Liver (tissue), 9 donors: Measurements from ENCODE around the gene PXDN. TPM values are rescaled to one million over a fixed set of nuclear protein-coding genes. Genes with fewer than 3 reads are reported as not detected.

Experiments used
- DNase-seq: peaks from one replicate; pipeline ENCODE4 v3.0.0-alpha.2; 2017; ENCODE audit warnings: low spot score
- H3K27ac ChIP-seq, 2 donors: one replicate each; pipeline ENCODE4 v1.7.0; 2013; ENCODE audit warnings: inconsistent platforms in 2 of 2, low read length in 2 of 2, control low read depth in 1 of 2, low read depth in 1 of 2, mild to moderate bottlenecking in 1 of 2
- H3K27me3 ChIP-seq, 4 donors: one replicate each; pipeline versions ENCODE4 v1.6.1 to v1.7.0; 2013; ENCODE audit warnings: low read length in 3 of 4, inconsistent platforms in 1 of 4, mild to moderate bottlenecking in 1 of 4, moderate library complexity in 1 of 4; ENCODE audit not compliant: control insufficient read depth in 4 of 4, insufficient read depth in 4 of 4
- H3K36me3 ChIP-seq, 4 donors: one replicate each; pipeline versions ENCODE4 v1.6.1 to v1.7.0; 2013; ENCODE audit warnings: low read length in 3 of 4, mild to moderate bottlenecking in 3 of 4, low read depth in 1 of 4, moderate library complexity in 1 of 4; ENCODE audit not compliant: control insufficient read depth in 4 of 4, insufficient read depth in 3 of 4
- H3K4me1 ChIP-seq, 4 donors: one replicate each; pipeline versions ENCODE4 v1.6.1 to v1.7.0; 2013; ENCODE audit warnings: low read length in 3 of 4, mild to moderate bottlenecking in 3 of 4, moderate library complexity in 1 of 4; ENCODE audit not compliant: control insufficient read depth in 4 of 4, insufficient read depth in 4 of 4
- H3K4me3 ChIP-seq, 3 donors: one replicate each; pipeline versions ENCODE4 v1.6.1 to v1.7.0; 2013; ENCODE audit warnings: low read length in 3 of 3, control low read depth in 1 of 3, low read depth in 1 of 3, mild to moderate bottlenecking in 1 of 3
- H3K9ac ChIP-seq, 2 donors: one replicate each; pipeline ENCODE4 v1.7.0; 2013; ENCODE audit warnings: low read length in 2 of 2, mild to moderate bottlenecking in 2 of 2, moderate library complexity in 2 of 2, control low read depth in 1 of 2, low read depth in 1 of 2
- H3K9me3 ChIP-seq, 4 donors: one replicate each; pipeline versions ENCODE4 v1.6.1 to v1.7.0; 2013; ENCODE audit warnings: low read length in 3 of 4; ENCODE audit not compliant: control insufficient read depth in 4 of 4
- ATF3 ChIP-seq: IDR thresholded peaks from 2 replicates; pipeline ENCODE4 v1.6.1; 2016; ENCODE audit warnings: antibody characterized with exemption
- CTCF ChIP-seq: fragments of 150-350 bp; IDR thresholded peaks from 2 replicates; pipeline ENCODE4 v1.5.1; 2017; ENCODE audit warnings: improper control_type of control experiment, low read depth, low read length; ENCODE audit not compliant: missing input control
- FOXA2 ChIP-seq: IDR thresholded peaks from 2 replicates; pipeline ENCODE4 v1.6.1; 2016; ENCODE audit warnings: antibody characterized with exemption
- HNF4A ChIP-seq, 2 donors: conservative IDR thresholded peaks; 2 replicates each; pipeline ENCODE4 v1.6.1; 2016; ENCODE audit warnings: antibody characterized with exemption in 2 of 2, mild to moderate bottlenecking in 2 of 2
- HNF4G ChIP-seq: IDR thresholded peaks from 2 replicates; pipeline ENCODE4 v1.6.1; 2016; ENCODE audit warnings: antibody characterized with exemption
- MAX ChIP-seq: IDR thresholded peaks from 2 replicates; pipeline ENCODE4 v1.6.1; 2016; ENCODE audit warnings: antibody characterized with exemption
- NR2F2 ChIP-seq: IDR thresholded peaks from 2 replicates; pipeline ENCODE4 v1.6.1; 2016; ENCODE audit warnings: antibody characterized with exemption
- RAD21 ChIP-seq, 2 donors: IDR thresholded peaks; 2 replicates each; pipeline ENCODE4 v1.6.1; 2016; ENCODE audit warnings: antibody characterized with exemption in 2 of 2, mild to moderate bottlenecking in 2 of 2
- REST ChIP-seq: IDR thresholded peaks from 2 replicates; pipeline ENCODE4 v1.6.1; 2016; ENCODE audit warnings: antibody characterized with exemption, mild to moderate bottlenecking
- RXRA ChIP-seq, 2 donors: IDR thresholded peaks; 2 replicates each; pipeline ENCODE4 v1.6.1; 2017 to 2018; ENCODE audit warnings: antibody characterized with exemption in 2 of 2, mild to moderate bottlenecking in 1 of 2
- SP1 ChIP-seq: IDR thresholded peaks from 2 replicates; pipeline ENCODE4 v1.6.1; 2018; ENCODE audit warnings: antibody characterized with exemption, mild to moderate bottlenecking
- TAF1 ChIP-seq: conservative IDR thresholded peaks from 2 replicates; pipeline ENCODE4 v1.6.1; 2016; ENCODE audit warnings: antibody characterized with exemption, mild to moderate bottlenecking
- YY1 ChIP-seq: IDR thresholded peaks from 2 replicates; pipeline ENCODE4 v1.6.1; 2016; ENCODE audit warnings: antibody characterized with exemption, mild to moderate bottlenecking
- ZBTB33 ChIP-seq: IDR thresholded peaks from 2 replicates; pipeline ENCODE4 v1.6.1; 2016; ENCODE audit warnings: antibody characterized with exemption
- WGBS: extraction: QIAGEN DNeasy Blood & Tissue Kit; methylation state at CpG from one replicate; pipeline ENCODE4 v1.1.7; 2013; 5-methylcytosine and 5-hydroxymethylcytosine counted together
- polyA plus RNA-seq, 2 donors: library from polyadenylated mRNA; stranded (reverse) in 1 of 2; unstranded in 1 of 2; fragments of 200-250 nt in 1 of 2; fragments of >200 nt in 1 of 2; fragmentation: Nextera tagmentation in 1 of 2; extraction: Ambion mirVana in 1 of 2; gene quantifications; one replicate each; pipeline versions ENCODE4 v1.2.1 to v1.2.3, GENCODE V29; 2013 to 2015
- total RNA-seq, 2 donors: library from RNA; depleted of rRNA; stranded (reverse); fragments of >200 nt; gene quantifications; one replicate each; pipeline ENCODE4 v1.2.3, GENCODE V29; 2014
- donor health status: healthy.
- donor health status: healthy.
- donor health status: healthy.
- donor health status: healthy.
- donor health status: healthy.

The PXDN gene
- total and polyA plus RNA-seq, 4 donors, result 4.2 to 21.5 (median 16.9) TPM

GRCh38 chr2:1621041-1621440 lies 123.3 kb downstream of the PXDN start (continued):
- TF ChIP-seq MAX, result no peak
- no peak for TF ChIP-seq RXRA (IDR thresholded peaks at IDR 0.05)
- no peak for TF ChIP-seq YY1

GRCh38 chr2:1620081-1620480 lies 124.2 kb downstream of the PXDN start:
- DNase-seq, result no peak
- Histone ChIP-seq H3K9ac (no peak overlapping the region), H3K9me3 (no peaks in the 10 kb centered on the region), H3K4me3 (no peak overlapping the region), H3K27ac (no peak overlapping the region), H3K36me3 (no peaks in the 10 kb centered on the region), H3K4me1 (no peaks in the 10 kb centered on the region), H3K27me3 (no peaks in the 10 kb centered on the region)
- no peak for TF ChIP-seq NR2F2
- TF ChIP-seq RAD21 (IDR thresholded peaks at IDR 0.05), result no peak
- TF ChIP-seq REST, result no peak
- no peak for TF ChIP-seq HNF4A (conservative IDR thresholded peaks at IDR 0.05)
- TF ChIP-seq FOXA2, result no peak
- TF ChIP-seq ZBTB33, result no peak
- no peak for TF ChIP-seq CTCF
- no peak for TF ChIP-seq MAX
- 91% methylated on average over 11 of the region's 11 CpGs for WGBS

GRCh38 chr2:1619556-1619955 lies 124.8 kb downstream of the PXDN start:
- WGBS, result 88% methylated on average over 10 of the region's 10 CpGs
- H3K4me1 ChIP-seq, result no peaks in the 10 kb centered on the region
- no peaks in the 10 kb centered on the region for H3K9me3 ChIP-seq
- H3K36me3 ChIP-seq, result no peaks in the 10 kb centered on the region
- DNase-seq, result no peak
- H3K4me3 ChIP-seq, result no peak overlapping the region
- no peak overlapping the region for H3K27ac ChIP-seq
- no peak overlapping the region for H3K9ac ChIP-seq
- no peaks in the 10 kb centered on the region for H3K27me3 ChIP-seq
- TF ChIP-seq NR2F2, result no peak
- no peak for TF ChIP-seq HNF4G
- no peak for TF ChIP-seq ATF3
- no peak for TF ChIP-seq SP1
- TF ChIP-seq MAX, result no peak
- no peak for TF ChIP-seq CTCF
- no peak for TF ChIP-seq YY1
- TF ChIP-seq HNF4A (conservative IDR thresholded peaks at IDR 0.05), result no peak
- no peak for TF ChIP-seq ZBTB33
- no peak for TF ChIP-seq TAF1
